ENCODE measurements around the gene BAHCC1.

GRCh38 chr17:81346908-81347349, 48.3 kb upstream of the BAHCC1 start:
- no peak for TF ChIP-seq MAZ (IDR thresholded peaks at IDR 0.05; ENCODE audit: borderline replicate concordance, low read depth, low read length)
- TF ChIP-seq CTCF (conservative IDR thresholded peaks at IDR 0.05; ENCODE audit: low read depth, low read length), result no peak
- TF ChIP-seq USF2 (IDR thresholded peaks at IDR 0.05; ENCODE audit: low read depth, low read length), result no peak
- no peak for TF ChIP-seq CHD1 (IDR thresholded peaks at IDR 0.05; ENCODE audit: low read depth, low read length)
- TF ChIP-seq POLR2A (IDR thresholded peaks at IDR 0.05; ENCODE audit: low read depth, low read length), result no peak
- no peak for TF ChIP-seq RAD21 (IDR thresholded peaks at IDR 0.05; ENCODE audit: low read length)
- no peak for TF ChIP-seq CEBPB (IDR thresholded peaks at IDR 0.05; ENCODE audit: low read depth, low read length)
- no peak for TF ChIP-seq SMC3 (IDR thresholded peaks at IDR 0.05; ENCODE audit: low read depth, low read length)
- TF ChIP-seq RFX5 (IDR thresholded peaks at IDR 0.05; ENCODE audit: low read depth, low read length), result no peak
- no peak for TF ChIP-seq FOS (IDR thresholded peaks at IDR 0.05; ENCODE audit: low read depth, low read length)
- no peak for TF ChIP-seq MAFK (IDR thresholded peaks at IDR 0.05; ENCODE audit: low read depth, low read length)
- TF ChIP-seq MXI1 (IDR thresholded peaks at IDR 0.05; ENCODE audit: borderline replicate concordance, low read depth, low read length), result no peak
